Heart right ventricle (tissue), 16 donors: ENCODE measurements around the gene AKR1B1. TPM values are rescaled to one million over a fixed set of nuclear protein-coding genes. Genes with fewer than 3 reads are reported as not detected.

ENCODE experiments used
- ATAC-seq, 8 donors: fragments of 200-7000 bp; cut with Tn5 transposase; one replicate each; pipeline ENCODE4 v1.9.1; 2020; ENCODE audit warnings: mild to moderate bottlenecking in 8 of 8, moderate library complexity in 8 of 8, moderate number of reproducible peaks in 1 of 8
- DNase-seq, 2 donors: peaks; one replicate each; pipeline ENCODE4 v3.0.0-alpha.2; 2020
- H3K27ac ChIP-seq, 10 donors: fragments of 200-600 bp; sonication (generic) in 2 of 10; one replicate each; pipeline versions ENCODE4 v1.5.0 to v1.8.0; 2020 to 2022; ENCODE audit warnings: mild to moderate bottlenecking in 3 of 10
- H3K27me3 ChIP-seq, 7 donors: fragments of 200-600 bp; one replicate each; pipeline ENCODE4 v1.8.0; 2021 to 2022; ENCODE audit warnings: mild to moderate bottlenecking in 2 of 7
- H3K36me3 ChIP-seq, 9 donors: fragments of 200-600 bp; sonication (generic) in 1 of 9; one replicate each; pipeline versions ENCODE4 v1.5.0 to v1.8.0; 2020 to 2022; ENCODE audit warnings: mild to moderate bottlenecking in 2 of 9
- H3K4me1 ChIP-seq, 9 donors: fragments of 200-600 bp; sonication (generic) in 1 of 9; one replicate each; pipeline versions ENCODE4 v1.5.0 to v1.8.0; 2020 to 2022; ENCODE audit warnings: mild to moderate bottlenecking in 4 of 9
- H3K4me3 ChIP-seq, 10 donors: fragments of 200-600 bp; sonication (generic) in 2 of 10; one replicate each; pipeline versions ENCODE4 v1.5.0 to v1.8.0; 2020 to 2022; ENCODE audit warnings: mild to moderate bottlenecking in 7 of 10, moderate library complexity in 2 of 10
- H3K9me3 ChIP-seq, 11 donors: fragments of 200-600 bp in 10 of 11; sonication (generic) in 2 of 11; one replicate each; pipeline versions ENCODE4 v1.5.0 to v1.8.0; 2013 to 2022; ENCODE audit warnings: mild to moderate bottlenecking in 2 of 11, control low read depth in 1 of 11, moderate library complexity in 1 of 11
- WGBS, 2 donors: extraction: QIAGEN DNeasy Blood & Tissue Kit; methylation state at CpG; one replicate each; pipeline ENCODE4 v1.1.7; 2013; ENCODE audit warnings: inconsistent platforms in 1 of 2; 5-methylcytosine and 5-hydroxymethylcytosine counted together
- intact Hi-C, 10 donors: fragments of 100-400 bp; cut with DNase I; formaldehyde crosslinking; loops; one replicate each; pipeline versions ENCODE4 v1.11.1 to v1.14.2; 2022
- polyA plus RNA-seq, 2 donors: library from polyadenylated mRNA; stranded (reverse); fragments of 200-250 nt; gene quantifications; one replicate each; pipeline ENCODE4 v1.2.3, GENCODE V29; 2013
- total RNA-seq, 10 donors: library from RNA; stranded (reverse); fragmentation: NEBNext Ultra II Directional in 3 of 10; extraction: Animal tissue kit (Norgen Biotek cat#: 25700) in 3 of 10; gene quantifications; one replicate each; pipeline versions ENCODE4 v1.2.1 to v1.2.4, GENCODE V29; 2021 to 2023
- TF ChIP-seq, protein P1 (sequence below), 9 donors: fragments of 200-600 bp; sonication (generic) in 2 of 9; IDR thresholded peaks; one replicate each; pipeline versions ENCODE4 v1.5.0 to v1.8.0; 2021 to 2022; ENCODE audit warnings: antibody characterized with exemption in 9 of 9, mild to moderate bottlenecking in 5 of 9, moderate library complexity in 1 of 9
- donor health status: Arrhythmogenic right ventricular cardiomyopathy.
- donor health status: ischemic (EF 13 %, LVEDD 7.1; RV severe dilation, severe dysfunction).
- donor health status: healthy with polysubstance abuse.
- donor health status: DM: no; HTN: yes; CAD: no.
- donor health status: DM: no; HTN: no; CAD: no.
- donor health status: ischemic (EF 25% LVEDD 6.9; RV normal size, moderate dysfunction).
- donor health status: ischemic (EF 25% LVEDD 5.7; RV mildly dilated, moderate dysfunction).
- donor health status: healthy.
- donor health status: DM: yes; HTN: yes; CAD: no.
- donor health status: Ischemic cardiomyopathy.
- donor health status: ischemic (EF 35%, LVEDD 5.7; RV mildly dilated, moderate dysfunction).
- donor health status: nonischemic (EF 11% LVEDD 7.7; RV severe dilation, severe dysfunction).
- donor health status: DM: yes; HTN: yes; CAD: no.
- donor health status: PGD.
- donor health status: ischemic (EF 29% LVEDD 5.4; RV normal size, mild dysfunction).
- donor health status: nonischemic (EF 23%, LVEDD 6.1; RV moderate dilation, normal function).

AKR1B1 gene
- total and polyA plus RNA-seq, 12 donors, result 96.6 to 317 (median 181) TPM

DNA sequence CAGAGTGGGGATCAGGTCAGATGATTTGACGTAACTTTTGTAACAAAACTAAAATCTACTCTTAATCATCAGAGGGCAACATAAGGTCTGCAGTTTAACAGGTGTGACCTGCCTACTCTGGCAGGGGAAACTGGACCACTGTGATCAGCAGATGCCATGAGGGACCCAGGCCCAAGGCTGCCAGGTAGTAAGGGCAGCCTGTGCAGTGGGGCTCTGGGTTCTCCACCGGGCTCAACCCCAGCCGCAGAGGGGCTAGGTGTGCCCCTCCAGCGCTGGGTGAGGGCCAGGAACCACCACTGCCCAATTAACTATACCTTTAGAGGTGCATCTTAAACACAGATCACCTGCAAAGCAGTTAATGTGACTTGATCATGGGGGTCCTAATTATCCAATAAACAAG is 17.6 kb downstream of the AKR1B1 start:
- intact Hi-C loops, result loop anchor here in 1 of 10 donors (2.0 kb wide), 1 partner anchor 72 kb away; no protein-coding TSS in a partner anchor
- TF ChIP-seq, protein P1, sequence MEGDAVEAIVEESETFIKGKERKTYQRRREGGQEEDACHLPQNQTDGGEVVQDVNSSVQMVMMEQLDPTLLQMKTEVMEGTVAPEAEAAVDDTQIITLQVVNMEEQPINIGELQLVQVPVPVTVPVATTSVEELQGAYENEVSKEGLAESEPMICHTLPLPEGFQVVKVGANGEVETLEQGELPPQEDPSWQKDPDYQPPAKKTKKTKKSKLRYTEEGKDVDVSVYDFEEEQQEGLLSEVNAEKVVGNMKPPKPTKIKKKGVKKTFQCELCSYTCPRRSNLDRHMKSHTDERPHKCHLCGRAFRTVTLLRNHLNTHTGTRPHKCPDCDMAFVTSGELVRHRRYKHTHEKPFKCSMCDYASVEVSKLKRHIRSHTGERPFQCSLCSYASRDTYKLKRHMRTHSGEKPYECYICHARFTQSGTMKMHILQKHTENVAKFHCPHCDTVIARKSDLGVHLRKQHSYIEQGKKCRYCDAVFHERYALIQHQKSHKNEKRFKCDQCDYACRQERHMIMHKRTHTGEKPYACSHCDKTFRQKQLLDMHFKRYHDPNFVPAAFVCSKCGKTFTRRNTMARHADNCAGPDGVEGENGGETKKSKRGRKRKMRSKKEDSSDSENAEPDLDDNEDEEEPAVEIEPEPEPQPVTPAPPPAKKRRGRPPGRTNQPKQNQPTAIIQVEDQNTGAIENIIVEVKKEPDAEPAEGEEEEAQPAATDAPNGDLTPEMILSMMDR (IDR thresholded peaks at IDR 0.05), result no peak

DNA sequence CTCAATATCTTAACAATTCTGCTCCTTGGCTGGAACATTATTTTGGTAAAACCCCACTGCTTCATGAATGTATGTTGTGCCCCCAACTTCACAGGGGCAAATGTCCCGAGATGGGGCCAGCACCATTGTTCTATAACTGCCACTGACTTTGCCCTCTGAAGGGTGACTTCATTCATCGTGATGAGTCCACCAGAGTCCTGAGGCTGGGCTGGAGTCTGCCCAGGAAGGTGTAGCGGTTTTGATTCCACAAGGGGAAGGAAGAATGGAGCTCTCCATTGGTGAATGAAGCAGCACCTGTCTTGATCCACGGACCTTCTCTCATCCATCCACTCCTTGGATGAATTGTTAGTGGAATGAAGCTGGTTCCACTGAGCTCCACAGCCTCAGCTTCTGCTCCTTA is 18.4 kb downstream of the AKR1B1 start:
- no peaks in the 10 kb centered on the region for H3K27me3 ChIP-seq
- H3K9me3 ChIP-seq, result peaks cover 0 to 13% (median 0%) of the 10 kb centered on the region in 11 donors
- 85 to 86% methylated on average over 4 of the region's 4 CpGs for WGBS, 2 donors
- TF ChIP-seq, protein P1 (IDR thresholded peaks at IDR 0.05), result no peak
- DNase-seq, result no peak
- no peak overlapping the region for H3K4me3 ChIP-seq
- ATAC-seq, result no peak
- H3K27ac ChIP-seq, result peak overlapping the region in 1 of 10 donors; percentile 5
- intact Hi-C loops, result loop anchor here in 1 of 10 donors (2.0 kb wide), 1 partner anchor 72 kb away; no protein-coding TSS in a partner anchor
- peaks cover 0 to 23% (median 13%) of the 10 kb centered on the region in 9 donors for H3K4me1 ChIP-seq
- H3K36me3 ChIP-seq, result peaks cover 0 to 57% (median 36%) of the 10 kb centered on the region in 9 donors

More for the DNA sequence above, 17.6 kb downstream of the AKR1B1 start:
- H3K27me3 ChIP-seq, result no peaks in the 10 kb centered on the region
- H3K27ac ChIP-seq, result no peak overlapping the region
- peaks cover 0 to 13% (median 0%) of the 10 kb centered on the region in 11 donors for H3K9me3 ChIP-seq
- no peak overlapping the region for H3K4me3 ChIP-seq
- WGBS, 2 donors, result 95 to 97% methylated on average over 4 of the region's 4 CpGs
- peaks cover 3 to 65% (median 44%) of the 10 kb centered on the region in 9 donors for H3K36me3 ChIP-seq
- peaks cover 0 to 23% (median 13%) of the 10 kb centered on the region in 9 donors for H3K4me1 ChIP-seq
- DNase-seq, result no peak
- ATAC-seq, result no peak

DNA sequence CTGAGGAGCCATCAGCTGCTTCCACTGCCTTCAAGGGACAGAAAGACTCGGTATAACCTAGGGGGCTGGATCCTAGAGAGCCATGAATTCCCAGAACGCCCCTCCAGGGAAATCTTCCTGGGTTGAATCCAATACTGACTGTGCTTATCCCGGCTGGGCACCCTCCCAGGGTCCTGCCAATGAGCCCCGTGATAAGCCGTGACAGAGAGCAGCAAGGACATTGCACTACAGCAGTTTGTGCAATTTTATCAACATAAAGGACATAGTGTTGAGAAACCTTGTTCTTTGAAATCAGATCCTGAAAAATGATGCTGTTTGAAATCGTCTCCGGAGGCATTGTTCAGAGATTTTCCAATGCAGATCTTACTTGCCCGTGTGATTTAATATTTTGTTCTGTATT is 18.8 kb downstream of the AKR1B1 start:
- intact Hi-C loops, result loop anchor here in 1 of 10 donors (2.0 kb wide), 1 partner anchor 73 kb away; no protein-coding TSS in a partner anchor
- WGBS, 2 donors, result 37 to 55% methylated on average over 8 of the region's 8 CpGs
- DNase-seq (peak in 1 of 2 donors; percentile 37), ATAC-seq (peak in 7 of 8 donors; percentile 17 to 68 (median 58))
- H3K27me3 ChIP-seq, result no peaks in the 10 kb centered on the region
- peaks cover 0 to 13% (median 0%) of the 10 kb centered on the region in 11 donors for H3K9me3 ChIP-seq
- TF ChIP-seq, protein P1 (IDR thresholded peaks at IDR 0.05), result no peak
- H3K27ac ChIP-seq, result peak overlapping the region in 2 of 10 donors; percentile 5 to 17
- no peak overlapping the region for H3K4me3 ChIP-seq
- peaks cover 0 to 21% (median 13%) of the 10 kb centered on the region in 9 donors for H3K4me1 ChIP-seq
- peaks cover 0 to 53% (median 34%) of the 10 kb centered on the region in 9 donors for H3K36me3 ChIP-seq

DNA sequence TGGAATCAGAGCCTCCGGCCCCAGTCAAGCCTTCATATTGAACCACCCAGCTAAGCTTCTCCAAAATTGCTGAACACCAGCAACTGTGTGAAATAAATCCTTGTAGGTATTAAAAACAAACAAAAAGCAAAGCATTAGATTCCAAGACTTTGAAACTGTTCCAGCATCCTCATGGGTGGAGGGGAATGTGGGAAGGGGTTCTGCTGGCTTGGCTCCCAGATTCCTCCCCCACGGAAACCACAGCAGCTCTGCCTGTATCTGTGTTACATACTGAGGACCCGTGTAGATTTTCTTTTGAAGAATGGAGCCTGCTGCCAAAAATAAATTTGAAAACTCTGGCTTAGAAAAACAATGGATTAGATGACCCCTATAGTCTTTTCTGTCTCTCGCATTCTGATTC is 20.0 kb downstream of the AKR1B1 start:
- DNase-seq, result no peak
- TF ChIP-seq, protein P1 (IDR thresholded peaks at IDR 0.05), result no peak
- Histone ChIP-seq H3K27me3 (no peaks in the 10 kb centered on the region), H3K27ac (no peak overlapping the region), H3K4me3 (no peak overlapping the region), H3K36me3 (peaks cover 0 to 42% (median 28%) of the 10 kb centered on the region in 9 donors), H3K4me1 (peaks cover 0 to 13% (median 10%) of the 10 kb centered on the region in 9 donors), H3K9me3 (peaks cover 0 to 13% (median 0%) of the 10 kb centered on the region in 11 donors)
- no peak for ATAC-seq
- WGBS, 2 donors, result 51 to 53% methylated on average over 4 of the region's 4 CpGs
- intact Hi-C loops, result loop anchor here in 4 of 10 donors (10.0 kb wide), 1 partner anchor 106 kb away; the partner anchor contains the start of gene AKR1B15 (in 4 of the 4)
